GM19240 (cell line): ENCODE measurements around the gene SETD1B.
"Not testable (repeated sequence)": the region's sequence is repeated elsewhere in the genome, so short reads cannot be mapped to it uniquely, and the experiment has no call there.

Experiments used
- DNase-seq: peaks from one replicate; pipeline ENCODE4 v3.0.0; 2011; ENCODE audit warnings: low spot score; ENCODE audit not compliant: insufficient read length

SETD1B gene

DNA sequence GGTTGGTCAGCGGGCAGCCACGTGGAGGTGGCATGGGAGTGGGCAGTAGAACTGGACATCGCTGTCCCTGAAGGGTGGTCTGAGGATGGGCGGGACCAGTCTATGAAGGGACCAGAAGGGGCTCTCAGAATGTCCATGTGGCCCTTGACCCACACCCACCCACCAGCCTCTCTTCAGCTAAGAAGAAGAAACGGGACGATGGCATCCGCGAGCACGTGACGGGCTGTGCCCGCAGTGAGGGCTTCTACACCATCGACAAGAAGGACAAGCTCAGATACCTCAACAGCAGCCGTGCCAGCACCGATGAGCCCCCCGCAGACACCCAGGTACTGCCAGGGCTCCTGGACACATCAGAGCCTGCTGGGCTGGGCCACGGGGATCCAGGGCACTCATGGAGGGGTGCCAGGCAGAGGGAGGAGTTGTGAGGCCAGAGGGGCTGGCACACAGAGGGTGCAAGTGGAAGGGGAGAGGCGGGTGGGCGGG lies 21.3 kb downstream of the SETD1B start:
- no peak for DNase-seq

DNA sequence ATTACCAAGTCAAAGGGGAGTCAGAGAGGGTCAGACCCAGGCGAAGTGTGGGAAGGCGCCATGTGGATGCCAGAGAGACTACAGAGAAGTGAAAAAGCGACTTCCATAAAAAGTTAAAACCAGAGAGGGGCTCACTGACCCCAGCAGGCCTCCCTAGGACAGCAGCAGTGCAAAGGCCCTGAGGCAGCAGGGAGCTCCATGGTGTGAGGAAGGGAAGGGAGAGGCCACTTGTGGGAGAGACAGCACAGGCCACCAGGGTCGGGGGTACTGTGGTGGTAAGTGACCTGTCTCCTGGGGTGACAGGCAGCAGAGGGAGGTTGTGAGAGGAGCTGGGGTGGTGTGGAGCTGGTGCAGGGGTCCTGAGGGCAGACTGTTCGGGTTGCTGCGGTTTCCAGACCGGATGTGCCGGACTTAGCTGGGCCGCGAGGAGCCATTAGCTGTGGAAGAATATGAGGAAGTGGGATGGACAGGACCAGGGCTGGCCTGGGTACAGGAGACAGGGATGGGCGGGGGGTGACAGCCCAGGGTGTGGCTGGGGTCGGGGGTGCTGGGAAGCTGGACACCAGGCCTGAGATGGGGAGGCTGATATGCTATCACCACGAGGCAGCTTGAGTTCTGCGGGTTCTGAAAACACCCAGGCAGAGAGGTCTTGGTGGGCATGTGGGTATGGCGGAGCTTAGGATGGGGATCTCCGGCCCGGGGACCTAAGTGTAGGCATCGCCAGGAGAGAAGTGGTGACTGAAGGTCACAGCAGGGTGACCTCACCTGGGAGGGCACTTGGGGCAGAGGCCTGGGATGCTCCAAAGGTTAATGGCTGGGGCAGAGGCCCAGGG lies 22.7 kb downstream of the SETD1B start:
- no peak for DNase-seq

DNA sequence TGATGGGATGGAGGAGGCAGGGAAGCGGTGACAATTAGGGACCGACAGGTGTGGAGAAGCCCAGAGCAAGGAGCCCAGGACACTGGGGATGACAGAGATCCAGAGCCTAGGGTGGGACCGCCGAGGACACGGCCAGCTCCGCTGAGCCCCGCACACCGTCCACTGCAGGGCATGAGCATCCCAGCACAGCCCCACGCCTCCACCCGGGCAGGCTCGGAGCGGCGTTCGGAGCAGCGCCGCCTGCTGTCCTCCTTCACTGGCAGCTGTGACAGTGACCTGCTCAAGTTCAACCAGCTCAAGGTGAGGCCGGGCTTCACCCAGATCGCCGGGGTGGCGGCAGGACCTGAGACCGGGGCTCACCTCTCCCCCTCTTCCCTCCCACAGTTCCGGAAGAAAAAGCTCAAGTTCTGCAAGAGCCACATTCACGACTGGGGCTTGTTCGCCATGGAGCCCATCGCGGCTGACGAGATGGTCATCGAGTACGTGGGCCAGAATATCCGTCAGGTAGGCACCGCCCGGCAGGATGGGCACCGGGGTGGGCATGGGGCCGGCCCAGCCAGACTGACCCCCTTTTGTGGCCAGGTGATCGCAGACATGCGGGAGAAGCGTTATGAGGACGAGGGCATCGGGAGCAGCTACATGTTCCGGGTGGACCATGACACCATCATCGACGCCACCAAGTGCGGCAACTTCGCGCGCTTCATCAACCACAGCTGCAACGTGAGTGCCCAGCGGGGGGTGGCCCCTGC lies 23.7 kb downstream of the SETD1B start:
- DNase-seq: no peak

DNA sequence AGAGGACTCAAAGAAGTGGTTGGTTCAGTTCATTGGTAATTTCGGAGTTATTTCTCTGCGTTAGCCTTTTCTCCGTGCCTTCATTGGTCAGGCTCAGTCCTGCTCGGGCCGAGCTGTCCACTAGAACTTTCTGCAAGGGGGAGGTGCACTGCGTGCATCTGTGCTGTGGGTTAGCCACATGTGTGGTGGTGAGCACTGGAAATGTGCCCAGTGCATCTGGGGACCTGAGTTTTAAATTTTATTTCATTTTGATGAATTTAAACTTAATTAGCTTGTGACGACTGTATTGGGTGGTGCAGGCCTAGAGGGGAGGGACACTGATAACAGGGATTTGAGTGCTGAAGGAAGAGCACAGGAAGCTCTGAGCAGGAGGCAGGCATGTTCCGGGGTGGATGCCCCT lies 24.5 kb downstream of the SETD1B start:
- DNase-seq: no peak

DNA sequence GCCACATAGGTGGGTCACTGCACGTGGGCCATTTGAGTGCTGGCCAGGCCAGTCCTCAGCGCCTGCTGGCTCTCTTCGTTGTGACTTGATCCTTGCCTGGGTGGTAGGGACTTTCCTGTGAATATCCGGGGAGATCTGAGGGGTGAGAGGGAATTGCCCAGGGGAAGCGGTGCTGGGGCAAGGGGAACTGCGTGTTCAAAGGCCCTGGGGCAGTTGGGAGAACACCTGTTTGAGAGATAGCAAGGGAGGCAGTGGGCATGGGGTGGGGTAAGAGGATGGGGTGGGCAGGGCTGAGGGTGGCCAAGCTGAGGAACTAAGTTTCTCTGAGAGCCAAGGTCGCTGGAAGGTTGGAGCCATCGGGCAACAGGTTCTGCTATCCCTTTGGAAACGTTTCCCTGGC lies 25.0 kb downstream of the SETD1B start:
- DNase-seq: no peak

DNA sequence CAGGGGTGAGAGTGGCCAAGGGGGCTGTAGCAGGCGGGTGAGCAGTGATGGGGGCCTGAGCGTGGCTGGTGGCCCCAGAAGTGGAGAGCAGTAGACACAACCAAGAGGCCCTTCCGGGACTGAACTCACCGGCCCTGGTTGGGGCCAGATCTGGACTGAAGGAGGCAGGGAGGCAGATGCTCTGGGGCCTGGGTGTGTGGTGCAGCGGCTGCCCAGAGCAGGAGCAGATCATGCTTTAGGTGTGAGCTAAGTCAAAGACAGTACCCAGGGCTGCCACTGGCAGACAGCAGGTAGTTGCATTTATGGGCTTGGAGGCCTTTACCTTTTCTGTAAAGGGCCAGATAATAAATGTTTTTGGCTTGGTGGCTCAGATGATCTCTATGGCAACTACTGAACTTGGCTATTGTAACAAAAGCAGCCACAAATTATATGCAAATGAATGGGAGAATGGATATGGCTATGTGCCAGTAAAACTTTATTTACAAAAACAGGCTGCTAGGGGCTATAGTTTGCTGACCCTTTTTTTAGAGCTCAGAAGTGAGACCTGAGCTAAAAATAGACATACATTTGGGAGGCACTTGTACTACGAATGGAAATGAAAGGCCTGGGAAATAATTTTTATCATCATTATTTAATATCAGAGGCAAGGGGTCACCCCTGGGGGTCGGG lies 25.6 kb downstream of the SETD1B start:
- DNase-seq: no peak

DNA sequence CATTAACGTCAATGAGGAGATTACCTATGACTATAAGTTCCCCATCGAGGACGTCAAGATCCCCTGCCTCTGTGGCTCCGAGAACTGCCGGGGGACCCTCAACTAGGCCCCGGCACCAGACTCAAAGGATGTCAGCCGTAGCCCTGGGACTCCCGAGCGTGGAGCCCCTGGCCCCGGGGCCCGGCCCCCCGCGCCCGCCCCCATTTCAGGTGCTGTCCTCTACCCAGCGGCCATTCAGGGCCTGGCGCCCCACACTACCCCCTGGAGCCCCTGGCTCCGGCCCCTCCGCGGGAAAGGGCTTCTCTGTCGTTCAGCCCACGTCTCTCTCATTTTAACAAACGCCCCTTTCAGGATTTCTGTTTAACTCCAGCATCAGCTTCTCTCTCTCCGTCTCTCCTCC lies 26.3 kb downstream of the SETD1B start:
- no peak for DNase-seq

DNA sequence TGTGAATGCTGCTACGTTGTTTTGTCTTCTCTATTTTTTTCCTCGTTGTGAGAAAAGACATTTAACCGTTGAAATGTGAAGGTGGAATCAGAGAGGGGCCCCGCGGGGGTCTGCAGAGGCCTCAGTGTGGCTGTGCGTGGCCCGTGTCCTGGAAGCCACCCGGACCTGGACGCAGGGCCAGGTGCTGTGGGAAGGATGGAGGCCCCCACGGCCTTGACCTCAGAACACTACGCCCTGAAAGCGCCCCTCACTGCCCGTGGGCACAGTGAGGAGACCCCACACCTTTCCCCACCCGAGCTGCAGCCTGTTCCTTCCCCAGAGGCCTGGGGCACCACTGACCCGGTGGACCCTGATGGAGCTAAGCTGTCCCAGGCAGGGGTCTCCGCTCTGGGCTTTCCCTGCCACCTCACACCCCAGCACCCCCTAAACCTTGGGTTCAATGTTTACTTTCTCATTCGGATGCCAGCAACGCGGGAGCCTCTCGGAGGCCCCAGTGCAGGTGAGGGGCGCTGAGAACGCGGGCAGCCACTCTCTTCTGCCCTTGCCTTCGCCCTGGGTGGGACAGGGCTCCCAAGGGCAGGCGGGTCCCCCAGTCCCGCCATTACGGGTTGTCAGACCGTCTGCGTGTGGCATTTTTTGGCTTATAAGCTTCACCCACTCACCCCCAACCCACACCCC lies 26.9 kb downstream of the SETD1B start:
- DNase-seq: no peak

DNA sequence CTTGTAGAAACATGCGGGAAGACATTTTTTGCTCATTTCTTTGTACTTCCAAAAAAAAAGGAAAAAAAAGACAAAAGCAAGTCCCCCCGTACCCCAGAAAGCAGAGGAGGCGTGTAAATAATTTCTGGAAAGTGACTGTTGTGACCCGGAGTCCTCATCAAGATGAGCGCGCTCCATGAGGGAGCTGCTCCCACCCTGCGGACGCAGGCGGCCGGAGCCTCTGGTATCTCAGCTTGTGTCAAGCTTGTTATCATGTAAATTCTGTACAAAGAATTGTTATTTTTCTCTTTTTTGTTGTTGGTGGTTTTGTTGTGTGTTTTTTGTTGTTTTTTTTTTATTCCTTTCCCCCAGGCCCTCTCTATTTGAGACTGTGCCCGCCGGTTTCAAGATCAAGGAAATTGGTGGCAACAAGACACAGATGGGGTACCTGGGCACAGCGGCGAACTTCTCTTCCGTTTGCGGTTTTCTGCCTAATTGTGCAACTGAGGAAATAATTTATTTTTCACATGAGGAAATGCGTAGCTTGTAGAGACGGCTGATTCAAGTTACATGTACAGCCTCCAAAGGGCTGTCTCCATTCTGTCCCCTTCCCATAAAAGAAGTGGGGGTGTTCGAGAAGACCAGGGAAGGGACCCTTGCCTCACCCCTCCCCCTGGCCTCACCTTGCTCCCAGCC lies 27.9 kb downstream of the SETD1B start:
- no peak for DNase-seq

DNA sequence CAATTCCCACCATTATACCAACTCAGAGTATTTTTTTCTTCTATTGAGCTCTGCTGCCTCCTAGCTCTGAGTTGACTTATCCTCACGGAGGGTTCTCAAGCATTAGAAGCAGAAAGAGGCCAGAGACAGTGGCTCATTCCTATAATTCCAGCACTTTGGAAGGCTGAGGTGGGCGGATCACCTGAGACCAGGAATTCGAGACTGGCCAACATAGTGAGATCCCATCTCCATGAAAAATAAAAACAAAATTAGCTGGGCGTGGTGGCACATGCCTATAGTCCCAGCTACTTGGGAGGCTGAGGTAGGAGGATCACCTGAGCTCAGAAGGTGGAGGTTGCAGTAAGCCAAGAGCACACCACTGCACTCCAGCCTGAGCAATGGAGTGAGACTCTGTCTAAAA lies 33.9 kb downstream of the SETD1B start:
- DNase-seq: no peak

DNA sequence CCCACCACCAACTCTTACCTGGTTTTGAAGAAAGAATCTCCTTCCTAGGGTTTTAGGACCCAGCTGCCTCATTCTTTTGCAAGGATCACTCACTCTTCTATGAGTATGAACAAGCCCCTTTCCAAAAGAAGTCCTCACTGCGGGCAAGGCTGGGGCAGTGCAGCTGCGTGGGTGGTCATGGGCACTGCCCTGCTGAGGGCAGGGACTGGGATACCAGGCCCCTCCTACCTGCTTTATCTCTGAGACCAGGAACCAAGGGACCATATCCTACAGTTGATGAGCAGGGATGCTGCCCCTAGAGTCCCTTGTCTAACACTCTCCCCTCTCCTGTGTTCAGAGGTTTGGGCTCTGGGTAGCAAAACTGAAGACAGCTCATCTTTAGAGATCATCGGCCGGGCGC lies 34.3 kb downstream of the SETD1B start:
- DNase-seq: no peak

DNA sequence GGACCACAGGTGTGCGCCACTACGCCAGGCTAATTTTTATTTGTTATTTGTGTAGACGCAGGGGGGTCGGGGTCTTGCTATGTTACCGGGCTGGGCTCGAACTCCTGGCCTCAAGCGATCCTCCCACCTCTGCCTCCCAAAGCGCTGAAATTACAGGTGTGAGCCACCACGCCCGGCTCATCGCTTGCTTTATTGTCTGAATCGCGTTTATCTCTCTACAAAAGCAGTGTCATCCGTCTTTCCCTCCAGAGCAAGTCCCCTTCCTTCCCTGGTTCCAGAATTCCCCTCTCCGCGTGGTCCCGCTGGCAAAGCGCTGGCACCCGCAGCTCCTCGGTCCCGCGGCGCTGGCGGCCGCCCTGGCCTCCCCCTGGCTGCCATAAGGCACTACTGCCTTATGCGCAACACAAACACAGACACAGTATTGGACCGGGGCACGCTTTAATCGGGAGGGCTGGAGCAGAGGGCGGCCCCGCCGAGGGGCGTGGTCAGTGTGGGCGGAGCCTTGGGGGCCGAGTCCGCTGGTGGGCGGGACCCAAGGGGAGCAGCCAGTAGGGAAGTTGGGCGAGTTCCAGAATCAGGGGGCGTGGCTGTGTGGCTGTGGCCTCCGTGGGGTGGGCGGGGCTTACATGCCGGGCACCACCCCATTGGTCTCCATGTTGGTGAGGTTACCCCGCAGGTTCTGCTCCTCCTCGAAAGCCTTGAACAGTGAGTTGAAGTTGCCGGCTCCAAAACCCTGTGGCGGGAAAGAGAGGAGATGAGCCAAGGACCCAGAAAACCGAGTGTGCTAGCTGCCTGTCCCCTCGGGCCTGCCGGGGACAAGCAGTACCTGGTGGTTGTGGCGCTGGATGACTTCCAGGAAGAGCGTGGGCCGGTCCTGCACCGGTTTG lies 35.5 kb downstream of the SETD1B start:
- DNase-seq: peak; percentile 98

DNA sequence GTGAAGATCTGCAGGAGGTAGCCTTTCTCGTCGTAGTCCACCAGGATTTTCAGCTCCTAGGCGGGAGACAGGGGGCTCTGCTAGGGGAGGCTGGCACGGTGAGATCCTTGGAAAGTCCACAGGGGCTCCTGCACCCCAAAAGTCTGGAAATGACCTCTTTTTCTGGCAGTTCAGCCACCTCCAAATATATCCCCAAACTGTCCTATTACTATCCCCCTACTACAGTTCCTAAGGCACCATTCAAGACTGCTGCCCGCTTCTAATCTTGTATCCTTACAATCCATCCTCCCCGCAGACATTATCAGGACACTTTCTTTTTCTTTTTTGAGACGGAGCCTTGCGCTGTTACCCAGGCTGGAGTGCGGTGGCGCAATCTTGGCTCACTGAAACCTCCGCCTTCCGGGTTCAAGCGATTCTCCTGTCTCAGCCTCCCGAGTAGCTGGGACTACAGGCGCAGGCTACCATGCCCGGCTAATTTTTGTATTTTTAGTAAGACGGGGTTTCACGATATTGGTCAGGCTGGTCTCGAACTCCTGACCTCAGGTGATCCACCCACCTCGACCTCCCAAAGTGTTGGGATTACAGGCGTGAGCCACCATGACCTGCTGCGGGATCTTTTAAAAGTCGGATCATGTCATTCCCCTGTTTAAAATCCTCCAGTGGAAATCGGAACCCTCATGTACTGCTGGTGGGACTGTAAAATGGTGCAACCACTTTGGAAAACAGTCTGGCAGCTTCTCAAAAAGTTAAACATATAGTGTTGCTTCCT lies 36.4 kb downstream of the SETD1B start:
- no peak for DNase-seq

DNA sequence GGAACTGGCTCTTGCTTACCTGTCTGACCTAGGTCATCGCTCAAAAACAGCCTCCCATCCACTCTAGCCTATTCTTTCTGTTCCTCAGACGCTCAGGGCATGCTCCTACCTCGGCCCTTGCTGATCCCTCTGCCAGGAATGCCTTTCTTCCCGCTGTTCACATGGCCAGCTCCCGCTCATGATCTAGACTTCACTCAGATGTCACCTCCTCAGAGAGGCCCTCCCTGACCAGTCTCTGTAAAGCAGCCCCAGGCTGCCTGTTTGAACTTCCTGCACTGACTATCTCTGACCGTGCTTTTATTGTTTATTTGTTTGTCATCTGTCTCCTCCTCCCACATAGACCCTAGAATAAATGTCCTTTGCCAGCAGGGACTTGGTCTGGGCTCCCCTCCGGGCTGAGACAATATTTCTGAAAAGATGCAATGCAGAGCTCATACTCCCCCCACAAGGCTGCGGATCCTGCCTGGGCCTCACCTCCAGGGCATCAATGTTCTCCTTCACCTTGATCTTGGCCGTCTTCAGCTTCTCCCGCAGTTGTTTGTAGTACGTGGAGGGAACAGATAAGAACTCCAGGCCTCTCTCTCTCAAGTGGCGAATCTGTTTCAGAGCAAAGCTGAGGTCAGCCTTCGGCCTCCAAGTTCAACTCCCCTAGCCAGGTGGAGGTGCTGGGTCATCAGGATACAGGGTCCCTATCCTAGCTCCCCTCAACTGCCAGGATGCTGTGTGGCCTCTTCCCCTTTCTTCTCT lies 39.6 kb downstream of the SETD1B start:
- no peak for DNase-seq

DNA sequence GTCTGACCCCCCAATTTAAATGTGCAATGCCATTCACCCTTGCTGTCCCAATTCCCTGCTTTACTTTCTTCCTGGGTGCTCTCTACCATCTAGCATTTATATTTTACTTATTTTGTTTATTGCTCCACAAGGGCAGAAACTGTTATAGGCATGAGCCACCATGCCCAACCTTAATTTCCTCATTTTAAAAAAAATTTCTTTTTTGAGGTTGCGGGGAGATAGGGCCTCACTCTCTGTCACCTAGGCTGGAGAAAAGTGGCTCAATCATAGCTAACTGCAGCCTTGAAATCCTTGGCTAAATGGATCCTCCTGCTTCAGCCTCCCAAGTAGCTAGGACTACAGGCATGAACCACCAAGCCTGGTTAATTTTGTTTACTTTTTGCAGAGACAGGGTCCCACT lies 41.9 kb downstream of the SETD1B start:
- DNase-seq: no peak

DNA sequence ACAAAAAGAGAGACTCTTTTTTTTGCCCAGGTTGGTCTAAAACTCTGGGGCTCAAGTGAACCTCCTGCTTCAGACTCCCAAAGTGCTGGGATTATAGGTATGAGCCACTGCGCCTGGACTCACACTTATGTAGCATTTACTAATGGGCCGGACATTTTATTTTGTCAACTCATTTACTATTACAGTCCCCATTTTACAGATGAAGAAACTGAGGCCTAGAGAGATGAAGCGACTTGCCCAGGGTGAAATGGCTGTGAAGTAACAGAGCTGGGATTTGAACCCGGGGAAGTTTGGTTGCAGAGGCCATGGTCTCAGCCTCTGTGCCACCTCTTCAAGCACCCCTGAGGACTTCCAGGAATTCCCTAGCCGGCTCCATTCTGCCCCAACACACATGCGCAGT lies 45.4 kb downstream of the SETD1B start:
- no peak for DNase-seq

DNA sequence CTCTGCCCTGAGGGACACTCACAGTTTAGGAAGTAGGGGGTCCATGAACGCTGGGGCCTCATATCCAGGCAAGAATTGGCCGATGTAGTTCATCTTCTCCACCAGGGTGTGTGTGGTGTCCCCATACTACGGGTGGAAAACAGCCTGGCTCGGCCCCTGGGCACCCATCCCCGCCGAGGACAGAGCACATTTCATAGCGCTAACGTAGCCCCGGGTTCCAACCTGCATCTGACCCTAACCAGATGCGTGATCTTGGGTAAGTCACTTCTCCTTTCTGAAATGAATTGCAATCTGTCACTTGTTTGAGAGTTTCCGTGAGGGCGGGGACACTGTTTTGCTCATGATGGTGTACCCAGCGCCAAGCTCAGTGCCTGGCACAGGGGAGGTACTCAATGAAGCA lies 45.9 kb downstream of the SETD1B start:
- DNase-seq: no peak

DNA sequence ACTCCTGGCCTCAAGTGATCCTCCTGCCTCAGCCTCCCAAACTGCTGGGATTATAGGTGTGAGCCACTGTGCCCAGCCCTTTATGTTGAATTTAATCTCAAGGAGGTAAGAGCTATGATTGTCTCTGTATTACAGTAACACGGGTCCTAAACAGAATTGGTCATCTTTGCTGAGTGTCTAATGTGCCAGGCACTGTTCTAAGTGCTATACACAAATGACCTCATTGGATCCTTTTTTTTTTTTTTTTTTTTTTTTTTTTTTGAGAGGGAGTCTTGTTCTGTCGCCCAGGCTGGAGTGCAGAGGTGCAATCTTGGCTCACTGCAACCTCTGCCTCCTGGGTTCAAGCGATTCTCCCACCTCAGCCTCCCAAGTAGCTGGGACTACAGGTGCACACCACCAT lies 48.6 kb downstream of the SETD1B start:
- not testable (repeated sequence) for DNase-seq
